IMR-90 (cell line): Measurements from ENCODE around the gene TLR1. TPM values are rescaled to one million over a fixed set of nuclear protein-coding genes. Genes with fewer than 3 reads are reported as not detected.

Experiments used
- ATAC-seq: fragments of 200-7000 bp; cut with Tn5 transposase; 2 replicates; pipeline ENCODE4 v1.9.1; 2020; ENCODE audit warnings: low read depth, mild to moderate bottlenecking, moderate library complexity
- BruUV-seq: library from RNA; stranded (reverse); fragments of 400-500 nt; replicated peaks from 2 replicates; lab custom pipeline; 2021; lab: Mats Ljungman, UMichigan
- CTCF ChIA-PET: fragments of 300-600 bp; formaldehyde crosslinking; extraction: SDS; loops from one replicate; lab custom pipeline; 2021; ENCODE audit warnings: antibody characterized with exemption; lab: Yijun Ruan, JAX
- POLR2A ChIA-PET: fragments of 300-600 bp; sonication (Branson Sonifier 250); formaldehyde crosslinking; loops from one replicate; lab custom pipeline; 2022; ENCODE audit warnings: antibody characterized with exemption; ENCODE audit not compliant: unreplicated experiment; lab: Charles Lee
- DNase-seq: peaks from one replicate; pipeline ENCODE4 v3.0.0; 2013
- H2AFZ ChIP-seq: replicated peaks from 2 replicates; pipeline ENCODE3; 2013; ENCODE audit warnings: low read length, mild to moderate bottlenecking; ENCODE audit not compliant: poor library complexity
- H2AK5ac ChIP-seq: 2 replicates; pipeline ENCODE4 v1.6.1; 2013; ENCODE audit warnings: low read depth, low read length, inconsistent platforms
- H2AK9ac ChIP-seq: replicated peaks from 2 replicates; pipeline ENCODE3; 2013; ENCODE audit warnings: mild to moderate bottlenecking, low read depth, low read length, moderate library complexity; ENCODE audit not compliant: poor library complexity
- H2BK120ac ChIP-seq: 2 replicates; pipeline ENCODE4 v1.6.1; 2013; ENCODE audit warnings: low read depth, low read length, inconsistent platforms
- H2BK15ac ChIP-seq: 3 replicates; pipeline ENCODE4 v1.6.1; 2013; ENCODE audit warnings: low read depth, low read length, inconsistent platforms
- H2BK20ac ChIP-seq: 2 replicates; pipeline ENCODE4 v1.6.1; 2013; ENCODE audit warnings: low read depth, mild to moderate bottlenecking, inconsistent platforms, low read length, moderate library complexity
- H2BK5ac ChIP-seq: 2 replicates; pipeline ENCODE4 v1.6.1; 2013; ENCODE audit warnings: mild to moderate bottlenecking, low read depth, low read length, inconsistent platforms; ENCODE audit not compliant: poor library complexity, severe bottlenecking
- H3K14ac ChIP-seq: replicated peaks from 2 replicates; pipeline ENCODE4 v1.6.1; 2013; ENCODE audit warnings: low read depth, low read length, inconsistent platforms
- H3K18ac ChIP-seq: 2 replicates; pipeline ENCODE4 v1.6.1; 2013; ENCODE audit warnings: low read depth, low read length, control low read depth
- H3K23ac ChIP-seq: 2 replicates; pipeline ENCODE4 v1.6.1; 2013; ENCODE audit warnings: low read depth, low read length, inconsistent platforms
- H3K27ac ChIP-seq: 2 replicates; pipeline ENCODE4 v1.5.1; 2013; ENCODE audit warnings: mild to moderate bottlenecking, control low read depth, low read length; ENCODE audit not compliant: insufficient read depth
- H3K27me3 ChIP-seq: 2 replicates; pipeline ENCODE4 v1.6.1; 2013; ENCODE audit warnings: low read length; ENCODE audit not compliant: control insufficient read depth, insufficient read depth
- H3K36me3 ChIP-seq: 2 replicates; pipeline ENCODE4 v1.6.1; 2013; ENCODE audit warnings: low read length, mixed read lengths; ENCODE audit not compliant: control insufficient read depth, insufficient read depth
- H3K4ac ChIP-seq: 2 replicates; pipeline ENCODE4 v1.6.1; 2013; ENCODE audit warnings: low read depth, low read length, inconsistent platforms
- H3K4me1 ChIP-seq: 2 replicates; pipeline ENCODE4 v1.6.1; 2013; ENCODE audit warnings: low read length, mixed read lengths; ENCODE audit not compliant: control insufficient read depth, insufficient read depth
- H3K4me2 ChIP-seq: 2 replicates; pipeline ENCODE4 v1.6.1; 2013; ENCODE audit warnings: low read depth, mild to moderate bottlenecking, control low read depth, low read length, moderate library complexity
- H3K4me3 ChIP-seq: 2 replicates; pipeline ENCODE4 v1.5.1; 2013; ENCODE audit warnings: low read depth, mild to moderate bottlenecking, control low read depth, low read length, moderate library complexity; ENCODE audit not compliant: insufficient read depth
- H3K56ac ChIP-seq: 2 replicates; pipeline ENCODE4 v1.6.1; 2013; ENCODE audit warnings: low read length, inconsistent platforms; ENCODE audit not compliant: insufficient read depth; ENCODE audit errors: extremely low read depth
- H3K79me1 ChIP-seq, 2 experiments: 2 replicates each; pipeline ENCODE4 v1.6.1; 2013; ENCODE audit warnings: low read length in 2 of 2, inconsistent platforms in 1 of 2, low read depth in 1 of 2
- H3K9ac ChIP-seq: 2 replicates; pipeline ENCODE4 v1.6.1; 2013; ENCODE audit warnings: low read depth, low read length, control low read depth
- H3K9me1 ChIP-seq: 2 replicates; pipeline ENCODE4 v1.6.1; 2013; ENCODE audit warnings: low read length, inconsistent platforms; ENCODE audit not compliant: insufficient read depth
- H3K9me3 ChIP-seq: 2 replicates; pipeline ENCODE4 v1.6.1; 2013; ENCODE audit warnings: low read length; ENCODE audit not compliant: control insufficient read depth, insufficient read depth
- H4K20me1 ChIP-seq: 2 replicates; pipeline ENCODE4 v1.6.1; 2013; ENCODE audit warnings: low read length, inconsistent platforms; ENCODE audit not compliant: insufficient read depth
- H4K5ac ChIP-seq: 2 replicates; pipeline ENCODE4 v1.6.1; 2013; ENCODE audit warnings: mild to moderate bottlenecking, low read depth, low read length, control low read depth
- H4K8ac ChIP-seq, 2 experiments: 2 replicates each; pipeline ENCODE4 v1.6.1; 2013; ENCODE audit warnings: low read depth in 2 of 2, low read length in 2 of 2, control low read depth in 1 of 2, inconsistent platforms in 1 of 2
- H4K91ac ChIP-seq: 2 replicates; pipeline ENCODE4 v1.6.1; 2013; ENCODE audit warnings: low read depth, low read length, inconsistent platforms; ENCODE audit not compliant: insufficient read depth
- BHLHE40 ChIP-seq: fragments of 150-350 bp; IDR thresholded peaks from 2 replicates; pipeline ENCODE4 v1.6.1; 2016; ENCODE audit warnings: mild to moderate bottlenecking, low read depth, low read length
- CEBPB ChIP-seq: IDR thresholded peaks from 2 replicates; pipeline ENCODE4 v1.6.1; 2012; ENCODE audit warnings: low read depth, low read length, improper control_type of control experiment
- CHD1 ChIP-seq: IDR thresholded peaks from 2 replicates; pipeline ENCODE4 v1.6.1; 2012; ENCODE audit warnings: low read depth, low read length, improper control_type of control experiment
- CTCF ChIP-seq: conservative IDR thresholded peaks from 2 replicates; pipeline ENCODE4 v1.5.1; 2012; ENCODE audit warnings: mild to moderate bottlenecking, low read depth, low read length, improper control_type of control experiment
- FOS ChIP-seq: fragments of 150-350 bp; IDR thresholded peaks from 2 replicates; pipeline ENCODE4 v1.6.1; 2016; ENCODE audit warnings: low read depth, low read length
- MAFK ChIP-seq: IDR thresholded peaks from 2 replicates; pipeline ENCODE4 v1.6.1; 2012; ENCODE audit warnings: low read depth, low read length, improper control_type of control experiment
- MAZ ChIP-seq: IDR thresholded peaks from 2 replicates; pipeline ENCODE4 v1.6.1; 2012; ENCODE audit warnings: low read depth, mild to moderate bottlenecking, low read length, improper control_type of control experiment, moderate library complexity, borderline replicate concordance
- MXI1 ChIP-seq: IDR thresholded peaks from 2 replicates; pipeline ENCODE4 v1.6.1; 2012; ENCODE audit warnings: low read depth, mild to moderate bottlenecking, low read length, moderate library complexity, borderline replicate concordance
- NFE2L2 ChIP-seq: fragments of 150-350 bp; IDR thresholded peaks from 2 replicates; pipeline ENCODE4 v1.6.1; 2016; ENCODE audit warnings: low read depth, mild to moderate bottlenecking, low read length
- POLR2A ChIP-seq: IDR thresholded peaks from 2 replicates; pipeline ENCODE4 v1.6.1; 2012; ENCODE audit warnings: mild to moderate bottlenecking, low read depth, low read length
- RAD21 ChIP-seq: IDR thresholded peaks from 2 replicates; pipeline ENCODE4 v1.6.1; 2012; ENCODE audit warnings: low read length, improper control_type of control experiment
- RCOR1 ChIP-seq: IDR thresholded peaks from 2 replicates; pipeline ENCODE4 v1.6.1; 2012; ENCODE audit warnings: mild to moderate bottlenecking, low read length, improper control_type of control experiment; ENCODE audit not compliant: insufficient replicate concordance
- RFX5 ChIP-seq: IDR thresholded peaks from 2 replicates; pipeline ENCODE4 v1.8.0; 2012; ENCODE audit warnings: low read depth, mild to moderate bottlenecking, low read length, moderate library complexity
- SMC3 ChIP-seq: fragments of 150-350 bp; IDR thresholded peaks from 2 replicates; pipeline ENCODE4 v1.6.1; 2016; ENCODE audit warnings: low read depth, mild to moderate bottlenecking, antibody characterized with exemption, low read length, moderate library complexity
- USF2 ChIP-seq: fragments of 150-350 bp; IDR thresholded peaks from 2 replicates; pipeline ENCODE4 v1.6.1; 2017; ENCODE audit warnings: mild to moderate bottlenecking, antibody characterized with exemption, low read length, low read depth
- WGBS, 2 experiments: methylation state at CpG; one replicate each; pipeline versions ENCODE4 v1.1.5 to v1.1.7; 2013; ENCODE audit warnings: missing lambda C conversion rate in 2 of 2; ENCODE audit not compliant: insufficient read length in 1 of 2; ENCODE audit errors: extremely low coverage in 2 of 2; 5-methylcytosine and 5-hydroxymethylcytosine counted together
- dilution Hi-C: fragments of 300-500 bp; cut with HindIII; formaldehyde crosslinking; loops from one replicate; pipeline ENCODE4 v1.14.3; 2018; ENCODE audit warnings: low sequenced_read_pairs; ENCODE audit not compliant: unreplicated experiment
- in situ Hi-C: fragments of 300-500 bp; cut with MboI; formaldehyde crosslinking; loops from 3 replicates; pipeline ENCODE4 v1.14.3; 2019; ENCODE audit warnings: low sequenced_read_pairs, inconsistent platforms, mixed read lengths
- intact Hi-C: fragments of 100-400 bp; cut with micrococcal nuclease; formaldehyde crosslinking; loops from 2 replicates; pipeline ENCODE4 v1.10.0; 2022
- polyA plus RNA-seq, 3 experiments: library from polyadenylated mRNA; depleted of rRNA; stranded (reverse); fragments of >200 nt; gene quantifications; 2 replicates each; pipeline ENCODE4 v1.2.3, GENCODE V29; 2012; ENCODE audit warnings: low replicate concordance in 1 of 3
- total RNA-seq: library from RNA; depleted of rRNA; stranded (reverse); fragments of >200 nt; gene quantifications from 2 replicates; pipeline ENCODE4 v1.2.3, GENCODE V29; 2012
- TF ChIP-seq, protein P1 (sequence below): fragments of 150-350 bp; IDR thresholded peaks from 2 replicates; pipeline ENCODE4 v1.6.1; 2016; ENCODE audit warnings: low read depth, mild to moderate bottlenecking, low read length, moderate library complexity, borderline replicate concordance

The TLR1 gene
- total and polyA plus RNA-seq, 2 of the 4 experiments (the other 2 are of a cell fraction): 0.24 to 1.1 TPM

DNA sequence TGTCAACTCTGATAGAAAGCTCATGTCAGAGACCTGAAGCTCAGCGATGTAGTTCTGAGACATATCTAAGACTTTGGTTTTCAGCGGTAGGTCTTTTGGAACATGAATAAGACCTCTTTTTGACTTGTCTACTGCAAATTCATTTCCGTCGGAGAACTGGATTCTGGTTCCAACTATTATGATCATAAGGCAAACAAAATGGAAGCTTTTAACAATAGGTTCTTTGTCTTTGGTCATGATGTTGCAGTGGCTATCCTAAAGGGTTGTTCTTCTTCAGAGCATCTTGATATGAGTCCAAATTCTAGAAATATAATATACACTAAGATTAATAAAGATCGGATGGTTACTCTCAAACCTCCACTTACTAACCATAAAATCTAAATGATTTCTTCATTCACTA is 24.6 kb upstream of the TLR1 start:
- Histone ChIP-seq H2AK9ac (no peak overlapping the region), H2AFZ (no peak overlapping the region), H3K9me1 (peaks cover 9% of the 10 kb centered on the region), H4K5ac (no peak overlapping the region), H3K4me1 (peaks cover 14% of the 10 kb centered on the region; the same call in 1 of the 2 replicates), H3K27me3 (no peaks in the 10 kb centered on the region), H3K23ac (no peak overlapping the region), H2BK15ac (no peak overlapping the region), H3K4me2 (no peak overlapping the region), H3K36me3 (no peaks in the 10 kb centered on the region), H3K56ac (no peak overlapping the region), H3K79me1 (peaks cover 0 to 7% of the 10 kb centered on the region in 2 experiments; a peak in 1 of 4 replicates), H3K14ac (no peak overlapping the region), H2BK5ac (no peak overlapping the region), H3K9me3 (peaks cover 4% of the 10 kb centered on the region; the same call in 1 of the 2 replicates), H3K9ac (no peak overlapping the region), H3K27ac (no peak overlapping the region), H3K18ac (no peak overlapping the region; the same call in 1 of the 2 replicates), H2BK20ac (no peak overlapping the region), H4K8ac (no peak overlapping the region), H3K4ac (no peak overlapping the region), H2BK120ac (no peak overlapping the region), H3K4me3 (no peak overlapping the region), H4K20me1 (no peaks in the 10 kb centered on the region), H4K91ac (no peak overlapping the region), H2AK5ac (no peak overlapping the region)
- in situ Hi-C loops: no loop called here
- DNase-seq: no peak
- dilution Hi-C loops: no loop called here
- intact Hi-C loops: no loop called here
- POLR2A ChIA-PET: no interaction called here
- TF ChIP-seq USF2 (no peak), SMC3 (no peak), MAZ (no peak), CHD1 (no peak), MAFK (no peak), CTCF (no peak), BHLHE40 (no peak), RCOR1 (no peak), FOS (no peak), NFE2L2 (no peak), CEBPB (no peak), RAD21 (no peak), RFX5 (no peak), POLR2A (no peak), MXI1 (no peak)
- TF ChIP-seq, protein P1, sequence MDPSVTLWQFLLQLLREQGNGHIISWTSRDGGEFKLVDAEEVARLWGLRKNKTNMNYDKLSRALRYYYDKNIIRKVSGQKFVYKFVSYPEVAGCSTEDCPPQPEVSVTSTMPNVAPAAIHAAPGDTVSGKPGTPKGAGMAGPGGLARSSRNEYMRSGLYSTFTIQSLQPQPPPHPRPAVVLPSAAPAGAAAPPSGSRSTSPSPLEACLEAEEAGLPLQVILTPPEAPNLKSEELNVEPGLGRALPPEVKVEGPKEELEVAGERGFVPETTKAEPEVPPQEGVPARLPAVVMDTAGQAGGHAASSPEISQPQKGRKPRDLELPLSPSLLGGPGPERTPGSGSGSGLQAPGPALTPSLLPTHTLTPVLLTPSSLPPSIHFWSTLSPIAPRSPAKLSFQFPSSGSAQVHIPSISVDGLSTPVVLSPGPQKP: no peak
- WGBS, 2 experiments: no CpG with 5 or more reads among the region's 5 CpGs
- ATAC-seq: no peak
- no TSS peak for BruUV-seq
- CTCF ChIA-PET: interaction anchor here (0.5 kb wide), 1 partner anchor 944 kb away, joined by 3 read pairs; no protein-coding TSS in a partner anchor
